Neuronal stem cell (in vitro differentiated cells): ENCODE data around the gene ARHGEF16.

ENCODE experiments used
- DNase-seq: peaks from one replicate; pipeline ENCODE4 v3.0.0-alpha.2; 2013; ENCODE audit warnings: low spot score
- H2AFZ ChIP-seq: one replicate; pipeline ENCODE4 v1.6.1; 2013; ENCODE audit warnings: mild to moderate bottlenecking, low read length, inconsistent platforms
- H2AK5ac ChIP-seq: 2 replicates; pipeline ENCODE4 v1.6.1; 2013; ENCODE audit warnings: low read depth, mild to moderate bottlenecking, inconsistent platforms, low read length, moderate library complexity, mixed read lengths
- H2BK120ac ChIP-seq: 2 replicates; pipeline ENCODE4 v1.6.1; 2013; ENCODE audit warnings: low read depth, mild to moderate bottlenecking, inconsistent platforms, low read length, moderate library complexity, mixed read lengths
- H2BK12ac ChIP-seq: one replicate; pipeline ENCODE4 v1.6.1; 2013; ENCODE audit warnings: low read length, inconsistent platforms
- H2BK15ac ChIP-seq: 2 replicates; pipeline ENCODE4 v1.6.1; 2013; ENCODE audit warnings: mild to moderate bottlenecking, low read length, inconsistent platforms, mixed read lengths
- H2BK5ac ChIP-seq: one replicate; pipeline ENCODE4 v1.6.1; 2013; ENCODE audit warnings: inconsistent platforms, mild to moderate bottlenecking, low read length, moderate library complexity
- H3K14ac ChIP-seq: one replicate; pipeline ENCODE4 v1.6.1; 2013; ENCODE audit warnings: low read length, inconsistent platforms
- H3K18ac ChIP-seq: 2 replicates; pipeline ENCODE4 v1.6.1; 2013; ENCODE audit warnings: low read length, inconsistent platforms
- H3K23ac ChIP-seq: 2 replicates; pipeline ENCODE4 v1.6.1; 2013; ENCODE audit warnings: low read depth, mild to moderate bottlenecking, mixed read lengths, low read length, inconsistent platforms; ENCODE audit not compliant: poor library complexity
- H3K27ac ChIP-seq: replicated peaks from 3 replicates; pipeline ENCODE4 v1.5.1; 2013; ENCODE audit warnings: low read length, inconsistent platforms
- H3K27me3 ChIP-seq, 3 experiments: 2 replicates each; pipeline ENCODE4 v1.6.1; 2013; ENCODE audit warnings: low read length in 3 of 3, mild to moderate bottlenecking in 2 of 3, inconsistent platforms in 1 of 3, low read depth in 1 of 3, mixed read lengths in 1 of 3, moderate library complexity in 1 of 3; ENCODE audit not compliant: control insufficient read depth in 3 of 3, insufficient read depth in 3 of 3
- H3K36me3 ChIP-seq, 2 donors: replicated peaks in 1 of 2; 2 replicates each; pipeline ENCODE4 v1.6.1; 2013; ENCODE audit warnings: low read length in 2 of 2; ENCODE audit not compliant: control insufficient read depth in 2 of 2, insufficient read depth in 2 of 2
- H3K4ac ChIP-seq: 2 replicates; pipeline ENCODE4 v1.6.1; 2013; ENCODE audit warnings: inconsistent platforms, mild to moderate bottlenecking, low read length, moderate library complexity
- H3K4me1 ChIP-seq, 2 donors: 1 replicate in 1 of 2; 2 replicates in 1 of 2; pipeline ENCODE4 v1.6.1; 2013; ENCODE audit warnings: low read length in 2 of 2, low read depth in 1 of 2; ENCODE audit not compliant: control insufficient read depth in 2 of 2, insufficient read depth in 1 of 2
- H3K4me2 ChIP-seq: one replicate; pipeline ENCODE4 v1.6.1; 2013; ENCODE audit warnings: mild to moderate bottlenecking, low read length, inconsistent platforms; ENCODE audit not compliant: insufficient read depth, poor library complexity, severe bottlenecking
- H3K4me3 ChIP-seq, 2 donors: 2 replicates each; pipeline ENCODE4 v1.5.1; 2013; ENCODE audit warnings: low read length in 2 of 2, mild to moderate bottlenecking in 2 of 2, inconsistent platforms in 1 of 2, moderate library complexity in 1 of 2
- H3K79me1 ChIP-seq: one replicate; pipeline ENCODE4 v1.6.1; 2013; ENCODE audit warnings: low read depth, mild to moderate bottlenecking, inconsistent platforms, low read length, moderate library complexity
- H3K9ac ChIP-seq: one replicate; pipeline ENCODE4 v1.6.1; 2013; ENCODE audit warnings: mild to moderate bottlenecking, low read depth, low read length, inconsistent platforms; ENCODE audit not compliant: poor library complexity
- H3K9me3 ChIP-seq, 2 donors: replicated peaks in 1 of 2; 2 replicates each; pipeline versions ENCODE3 to v1.6.1; 2013; ENCODE audit warnings: low read length in 2 of 2, mild to moderate bottlenecking in 2 of 2, inconsistent platforms in 1 of 2, low read depth in 1 of 2, mixed read lengths in 1 of 2, moderate library complexity in 1 of 2; ENCODE audit not compliant: control insufficient read depth in 2 of 2, insufficient read depth in 1 of 2
- H4K8ac ChIP-seq: one replicate; pipeline ENCODE4 v1.6.1; 2013; ENCODE audit warnings: low read depth, mild to moderate bottlenecking, inconsistent platforms, low read length, moderate library complexity
- H4K91ac ChIP-seq: one replicate; pipeline ENCODE4 v1.6.1; 2013; ENCODE audit warnings: low read length, low read depth, mild to moderate bottlenecking, inconsistent platforms; ENCODE audit not compliant: poor library complexity
- WGBS, 2 donors: extraction: QIAGEN DNeasy Blood & Tissue Kit; methylation state at CpG; one replicate each; pipeline ENCODE4 v1.1.7; 2013; ENCODE audit warnings: missing lambda C conversion rate in 2 of 2, mixed read lengths in 1 of 2; ENCODE audit not compliant: insufficient read length in 2 of 2, insufficient replicate concordance in 1 of 2; ENCODE audit errors: extremely low coverage in 2 of 2; 5-methylcytosine and 5-hydroxymethylcytosine counted together

Gene ARHGEF16

GRCh38 chr1:3413975-3414710 lies 40.3 kb upstream of the ARHGEF16 start:
- Histone ChIP-seq H3K4me2 (no peak overlapping the region), H3K4ac (no peak overlapping the region), H4K8ac (no peak overlapping the region), H2BK12ac (peak overlapping the region; percentile 22), H2BK5ac (peak overlapping the region; percentile 87), H3K4me3 (no peak overlapping the region), H2AFZ (no peak overlapping the region), H3K18ac (peak overlapping the region; percentile 80), H3K23ac (no peak overlapping the region), H2AK5ac (peak overlapping the region; percentile 84), H3K9ac (peak overlapping the region; percentile 44), H2BK120ac (no peak overlapping the region), H3K79me1 (peaks cover 5% of the 10 kb centered on the region), H2BK15ac (no peak overlapping the region), H3K9me3 (peaks cover 8 to 13% of the 10 kb centered on the region in 2 donors), H3K14ac (peak overlapping the region; percentile 21), H3K27me3 (peaks cover 0 to 3% (median 0%) of the 10 kb centered on the region in 3 experiments), H3K27ac (no peak overlapping the region), H3K4me1 (peaks cover 0 to 5% of the 10 kb centered on the region in 2 donors), H3K36me3 (no peaks in the 10 kb centered on the region), H4K91ac (no peak overlapping the region)
- no CpG with 5 or more reads among the region's 34 CpGs for WGBS, 2 donors
- no peak for DNase-seq

- H3K9me3 ChIP-seq: peaks cover 8 to 13% of the 10 kb centered on the region in 2 donors
- H3K18ac ChIP-seq: peak overlapping the region; percentile 59
- H3K27ac ChIP-seq: no peak overlapping the region
- no peak overlapping the region for H2BK120ac ChIP-seq
- no peak overlapping the region for H4K8ac ChIP-seq
- H3K14ac ChIP-seq: peak overlapping the region; percentile 82
- no peak overlapping the region for H3K23ac ChIP-seq
- peaks cover 4% of the 10 kb centered on the region for H3K79me1 ChIP-seq
- no peak for DNase-seq
- no peak overlapping the region for H3K9ac ChIP-seq
- H2AFZ ChIP-seq: no peak overlapping the region
- peaks cover 0 to 3% of the 10 kb centered on the region in 2 donors for H3K4me1 ChIP-seq
- H3K4me2 ChIP-seq: no peak overlapping the region
- peak overlapping the region; percentile 56 for H2AK5ac ChIP-seq
- peak overlapping the region; percentile 87 for H2BK5ac ChIP-seq
- H3K4ac ChIP-seq: no peak overlapping the region
- H3K4me3 ChIP-seq: no peak overlapping the region
- WGBS, 2 donors: no CpG with 5 or more reads among the region's 39 CpGs
- H2BK12ac ChIP-seq: no peak overlapping the region
- H3K27me3 ChIP-seq: peaks cover 0 to 3% (median 0%) of the 10 kb centered on the region in 3 experiments
- H3K36me3 ChIP-seq: no peaks in the 10 kb centered on the region
- H2BK15ac ChIP-seq: no peak overlapping the region
- H4K91ac ChIP-seq: no peak overlapping the region
These were observed 39.0 kb upstream of the ARHGEF16 start for GRCh38 chr1:3415260-3416090.

GRCh38 chr1:3417082-3417739 lies 37.3 kb upstream of the ARHGEF16 start:
- no peak overlapping the region for H2AK5ac ChIP-seq
- H2BK15ac ChIP-seq: no peak overlapping the region
- H3K9ac ChIP-seq: no peak overlapping the region
- H3K79me1 ChIP-seq: peaks cover 4% of the 10 kb centered on the region
- no peak overlapping the region for H2BK5ac ChIP-seq
- H2BK120ac ChIP-seq: no peak overlapping the region
- WGBS, 2 donors: no CpG with 5 or more reads among the region's 6 CpGs
- H2BK12ac ChIP-seq: no peak overlapping the region
- H3K4me2 ChIP-seq: no peak overlapping the region
- H3K23ac ChIP-seq: no peak overlapping the region
- H3K4ac ChIP-seq: no peak overlapping the region
- H3K14ac ChIP-seq: no peak overlapping the region
- H4K91ac ChIP-seq: no peak overlapping the region
- no peak overlapping the region for H2AFZ ChIP-seq
- H3K18ac ChIP-seq: no peak overlapping the region
- DNase-seq: no peak
- H3K27me3 ChIP-seq: peaks cover 0 to 16% (median 0%) of the 10 kb centered on the region in 3 experiments
- H3K36me3 ChIP-seq: no peaks in the 10 kb centered on the region
- H3K4me3 ChIP-seq: no peak overlapping the region
- peaks cover 8 to 13% of the 10 kb centered on the region in 2 donors for H3K9me3 ChIP-seq
- H4K8ac ChIP-seq: no peak overlapping the region
- H3K27ac ChIP-seq: no peak overlapping the region
- H3K4me1 ChIP-seq: peaks cover 0 to 3% of the 10 kb centered on the region in 2 donors
